GM12878 (cell line): ENCODE results near the gene MYO9B. TPM values are rescaled to one million over a fixed set of nuclear protein-coding genes. Genes with fewer than 3 reads are reported as not detected.

Experiments
- BCL3 ChIP-seq: IDR thresholded peaks from 2 replicates; pipeline ENCODE4 v1.6.1; 2011; ENCODE audit warnings: borderline replicate concordance, low read depth, mild to moderate bottlenecking, moderate library complexity, low read length; ENCODE audit not compliant: insufficient read depth, poor library complexity, severe bottlenecking
- BHLHE40 ChIP-seq, 2 experiments: fragments of 450-650 bp in 1 of 2; IDR thresholded peaks; 2 replicates each; pipeline ENCODE4 v1.6.1; 2011 to 2017; ENCODE audit warnings: low read depth in 2 of 2, borderline replicate concordance in 1 of 2, improper control_type of control experiment in 1 of 2, low read length in 1 of 2, mild to moderate bottlenecking in 1 of 2
- BMI1 ChIP-seq: fragments of 450-650 bp; IDR thresholded peaks from 2 replicates; pipeline ENCODE4 v1.6.1; 2016; ENCODE audit warnings: mild to moderate bottlenecking, moderate library complexity, borderline replicate concordance
- CEBPB ChIP-seq, 2 experiments: fragments of 150-350 bp in 1 of 2; IDR thresholded peaks; 2 replicates each; pipeline ENCODE4 v1.6.1; 2012 to 2014; ENCODE audit warnings: low read depth in 2 of 2, low read length in 2 of 2, borderline replicate concordance in 1 of 2, inconsistent platforms in 1 of 2
- FOXK2 ChIP-seq: fragments of 450-650 bp; IDR thresholded peaks from 2 replicates; pipeline ENCODE4 v1.6.1; 2017; ENCODE audit warnings: mild to moderate bottlenecking, moderate library complexity
- HDAC2 ChIP-seq: fragments of 200-600 bp; sonication (generic); IDR thresholded peaks from 2 replicates; pipeline ENCODE4 v1.6.1; 2017
- JUND ChIP-seq: IDR thresholded peaks from 2 replicates; pipeline ENCODE4 v1.6.1; 2012; ENCODE audit warnings: low read depth, mild to moderate bottlenecking, low read length, improper control_type of control experiment, moderate library complexity
- KAT2A ChIP-seq: conservative IDR thresholded peaks from 2 replicates; pipeline ENCODE4 v1.6.1; 2011; ENCODE audit warnings: low read depth, low read length; ENCODE audit not compliant: control insufficient read depth
- MTA2 ChIP-seq: fragments of 450-650 bp; IDR thresholded peaks from 2 replicates; pipeline ENCODE4 v1.6.1; 2016; ENCODE audit warnings: low read depth, mild to moderate bottlenecking, moderate library complexity
- NFIC ChIP-seq: IDR thresholded peaks from 2 replicates; pipeline ENCODE4 v1.6.1; 2012; ENCODE audit warnings: low read depth, mild to moderate bottlenecking, inconsistent platforms, low read length, moderate library complexity
- POLR2AphosphoS2 ChIP-seq: IDR thresholded peaks from 2 replicates; pipeline ENCODE4 v1.6.1; 2011; ENCODE audit warnings: low read depth, mild to moderate bottlenecking, low read length, improper control_type of control experiment, moderate library complexity
- POU2F2 ChIP-seq: IDR thresholded peaks from 3 replicates; pipeline ENCODE4 v1.6.1; 2011; ENCODE audit warnings: low read depth, mild to moderate bottlenecking, low read length, borderline replicate concordance
- RBBP5 ChIP-seq: fragments of 200-600 bp; sonication (generic); conservative IDR thresholded peaks from 2 replicates; pipeline ENCODE4 v1.6.1; 2016
- RELB ChIP-seq: fragments of 450-650 bp; IDR thresholded peaks from 2 replicates; pipeline ENCODE4 v1.6.1; 2017; ENCODE audit warnings: low read depth, mild to moderate bottlenecking, moderate library complexity
- SIN3A ChIP-seq: IDR thresholded peaks from 2 replicates; pipeline ENCODE4 v1.6.1; 2012; ENCODE audit warnings: low read depth, low read length, improper control_type of control experiment
- SMARCA5 ChIP-seq: fragments of 450-650 bp; IDR thresholded peaks from 2 replicates; pipeline ENCODE4 v1.6.1; 2017; ENCODE audit warnings: mild to moderate bottlenecking
- TCF12 ChIP-seq: IDR thresholded peaks from 2 replicates; pipeline ENCODE4 v1.6.1; 2011; ENCODE audit warnings: low read depth, mild to moderate bottlenecking, low read length
- ZNF207 ChIP-seq: fragments of 450-650 bp; IDR thresholded peaks from 2 replicates; pipeline ENCODE4 v1.6.1; 2014; ENCODE audit warnings: antibody characterized with exemption, mild to moderate bottlenecking, borderline replicate concordance
- ZNF274 ChIP-seq: IDR thresholded peaks from one replicate; pipeline ENCODE4 v1.8.0; 2011; ENCODE audit not compliant: insufficient read length, insufficient read depth
- ZZZ3 ChIP-seq: IDR thresholded peaks from 2 replicates; pipeline ENCODE4 v1.6.1; 2011; ENCODE audit warnings: low read depth; ENCODE audit not compliant: control insufficient read depth, insufficient read length
- polyA plus RNA-seq, 11 experiments: library from polyadenylated mRNA; depleted of rRNA in 4 of 11; unstranded in 6 of 11; stranded (reverse) in 5 of 11; fragments of >200 nt; fragmentation: Nextera tagmentation in 4 of 11; fragmentation: Illumina TruSeq in 1 of 11; extraction: Ambion mirVana in 4 of 11; extraction: Trizol in 1 of 11; gene quantifications; 1 replicate in 1 of 11; 2 replicates in 10 of 11; pipeline versions ENCODE4 v1.2.1 to v1.2.3, GENCODE V29; 2011 to 2016; ENCODE audit warnings: inconsistent platforms in 2 of 11, missing spikeins in 2 of 11, low read depth in 1 of 11
- total RNA-seq, 4 experiments: library from RNA; depleted of rRNA in 3 of 4; stranded (reverse); fragments of >200 nt in 3 of 4; fragmentation: Illumina TruSeq in 1 of 4; extraction: Trizol in 1 of 4; gene quantifications; 2 replicates each; pipeline versions ENCODE4 v1.2.1 to v1.2.3, GENCODE V29; 2013 to 2021
- TF ChIP-seq, protein P1 (sequence below): fragments of 450-650 bp; IDR thresholded peaks from 2 replicates; pipeline ENCODE4 v1.6.1; 2017; ENCODE audit warnings: borderline replicate concordance
- TF ChIP-seq, protein P2 (sequence below): fragments of 450-650 bp; formaldehyde crosslinking; IDR thresholded peaks from 2 replicates; pipeline ENCODE4 v1.4.0; 2020; ENCODE audit warnings: mild to moderate bottlenecking, moderate library complexity

The MYO9B gene
- total and polyA plus RNA-seq, 10 of the 15 experiments (the other 5 are each of a cell fraction or from before 2014, with no cell fraction given), result 5.4 to 165 (median 45.8) TPM

DNA sequence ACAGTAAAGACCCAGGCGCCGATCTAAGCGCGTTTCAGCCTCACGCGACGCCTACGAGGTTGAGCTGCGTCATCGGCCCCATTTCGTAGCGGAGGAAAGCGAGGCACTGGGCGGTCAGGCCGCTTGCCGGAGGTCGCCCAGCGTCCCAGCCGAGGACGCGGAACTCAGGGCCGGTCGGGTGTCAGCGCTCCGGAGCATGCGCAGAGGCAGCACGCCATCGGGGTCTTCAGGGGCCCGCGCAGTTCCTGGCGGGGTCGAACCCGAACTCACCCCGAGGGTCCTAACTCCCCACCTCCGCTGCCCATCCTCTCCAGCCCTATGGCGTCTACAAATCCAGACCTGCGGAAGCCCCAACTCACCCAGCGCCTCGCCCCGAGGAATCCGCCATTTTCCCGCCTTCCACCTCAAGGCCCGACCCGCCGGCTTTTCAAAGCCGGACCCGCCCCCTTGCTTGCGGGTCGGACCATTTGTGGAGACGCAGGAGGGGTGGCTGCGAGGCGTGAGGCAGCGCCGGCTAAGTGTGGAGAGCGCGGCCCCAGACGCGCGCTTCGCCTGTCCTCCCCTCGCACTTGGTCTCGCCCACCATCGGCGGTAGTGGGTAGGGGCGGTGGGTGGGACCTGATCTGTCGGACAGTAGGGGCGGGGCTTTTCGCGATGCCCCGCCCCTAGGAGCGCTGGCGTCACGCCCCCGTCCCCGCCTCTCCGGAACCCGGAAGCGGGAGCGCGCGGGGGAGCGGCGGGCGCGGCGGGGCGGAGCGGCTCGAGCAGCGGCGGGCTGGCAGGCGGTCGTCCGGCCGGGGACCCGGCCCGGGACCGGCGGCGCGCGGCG lies at the start of gene MYO9B, which contains the start of gene HAUS8 (continued):
- peak; percentile 99 for TF ChIP-seq ZNF207
- TF ChIP-seq BHLHE40 (IDR thresholded peaks at IDR 0.05; ENCODE audit: borderline replicate concordance in 1 of 2, low read depth in 2 of 2, low read length in 1 of 2), result peak; percentile 99
- peak; percentile 58; the same call in 1 of the 3 replicates for TF ChIP-seq POU2F2
- TF ChIP-seq, protein P1, sequence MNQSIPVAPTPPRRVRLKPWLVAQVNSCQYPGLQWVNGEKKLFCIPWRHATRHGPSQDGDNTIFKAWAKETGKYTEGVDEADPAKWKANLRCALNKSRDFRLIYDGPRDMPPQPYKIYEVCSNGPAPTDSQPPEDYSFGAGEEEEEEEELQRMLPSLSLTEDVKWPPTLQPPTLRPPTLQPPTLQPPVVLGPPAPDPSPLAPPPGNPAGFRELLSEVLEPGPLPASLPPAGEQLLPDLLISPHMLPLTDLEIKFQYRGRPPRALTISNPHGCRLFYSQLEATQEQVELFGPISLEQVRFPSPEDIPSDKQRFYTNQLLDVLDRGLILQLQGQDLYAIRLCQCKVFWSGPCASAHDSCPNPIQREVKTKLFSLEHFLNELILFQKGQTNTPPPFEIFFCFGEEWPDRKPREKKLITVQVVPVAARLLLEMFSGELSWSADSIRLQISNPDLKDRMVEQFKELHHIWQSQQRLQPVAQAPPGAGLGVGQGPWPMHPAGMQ, result no peak
- TF ChIP-seq NFIC, result no peak
- no peak for TF ChIP-seq MTA2
- TF ChIP-seq RELB, result peak; percentile 95
- TF ChIP-seq JUND, result peak; percentile 100
- TF ChIP-seq KAT2A, result no peak
- no peak for TF ChIP-seq CEBPB (IDR thresholded peaks at IDR 0.05; ENCODE audit: borderline replicate concordance in 1 of 2, low read depth in 2 of 2, low read length in 2 of 2)
- TF ChIP-seq TCF12, result peak; percentile 11; the same call in 1 of the 2 replicates
- peak; percentile 98 for TF ChIP-seq SIN3A
- no peak for TF ChIP-seq ZNF274
- TF ChIP-seq RBBP5, result no peak
- peak; percentile 8 for TF ChIP-seq BCL3
- TF ChIP-seq, protein P2, sequence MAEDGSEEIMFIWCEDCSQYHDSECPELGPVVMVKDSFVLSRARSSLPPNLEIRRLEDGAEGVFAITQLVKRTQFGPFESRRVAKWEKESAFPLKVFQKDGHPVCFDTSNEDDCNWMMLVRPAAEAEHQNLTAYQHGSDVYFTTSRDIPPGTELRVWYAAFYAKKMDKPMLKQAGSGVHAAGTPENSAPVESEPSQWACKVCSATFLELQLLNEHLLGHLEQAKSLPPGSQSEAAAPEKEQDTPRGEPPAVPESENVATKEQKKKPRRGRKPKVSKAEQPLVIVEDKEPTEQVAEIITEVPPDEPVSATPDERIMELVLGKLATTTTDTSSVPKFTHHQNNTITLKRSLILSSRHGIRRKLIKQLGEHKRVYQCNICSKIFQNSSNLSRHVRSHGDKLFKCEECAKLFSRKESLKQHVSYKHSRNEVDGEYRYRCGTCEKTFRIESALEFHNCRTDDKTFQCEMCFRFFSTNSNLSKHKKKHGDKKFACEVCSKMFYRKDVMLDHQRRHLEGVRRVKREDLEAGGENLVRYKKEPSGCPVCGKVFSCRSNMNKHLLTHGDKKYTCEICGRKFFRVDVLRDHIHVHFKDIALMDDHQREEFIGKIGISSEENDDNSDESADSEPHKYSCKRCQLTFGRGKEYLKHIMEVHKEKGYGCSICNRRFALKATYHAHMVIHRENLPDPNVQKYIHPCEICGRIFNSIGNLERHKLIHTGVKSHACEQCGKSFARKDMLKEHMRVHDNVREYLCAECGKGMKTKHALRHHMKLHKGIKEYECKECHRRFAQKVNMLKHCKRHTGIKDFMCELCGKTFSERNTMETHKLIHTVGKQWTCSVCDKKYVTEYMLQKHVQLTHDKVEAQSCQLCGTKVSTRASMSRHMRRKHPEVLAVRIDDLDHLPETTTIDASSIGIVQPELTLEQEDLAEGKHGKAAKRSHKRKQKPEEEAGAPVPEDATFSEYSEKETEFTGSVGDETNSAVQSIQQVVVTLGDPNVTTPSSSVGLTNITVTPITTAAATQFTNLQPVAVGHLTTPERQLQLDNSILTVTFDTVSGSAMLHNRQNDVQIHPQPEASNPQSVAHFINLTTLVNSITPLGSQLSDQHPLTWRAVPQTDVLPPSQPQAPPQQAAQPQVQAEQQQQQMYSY (CRISPR knock-in tag), result no peak
- peak; percentile 68; the same call in 1 of the 2 replicates for TF ChIP-seq SMARCA5
- peak; percentile 98 for TF ChIP-seq FOXK2
- TF ChIP-seq POLR2AphosphoS2, result peak; percentile 76; the same call in 1 of the 2 replicates
- TF ChIP-seq BMI1, result no peak
- TF ChIP-seq ZZZ3, result no peak
- TF ChIP-seq HDAC2, result no peak
